ENCODE results near the gene KAT2B. TPM values are rescaled to one million over a fixed set of nuclear protein-coding genes. Genes with fewer than 3 reads are reported as not detected.

KAT2B gene
- total and polyA plus RNA-seq, 4 donors = 9.3 to 42.6 (median 17.3) TPM

DNA sequence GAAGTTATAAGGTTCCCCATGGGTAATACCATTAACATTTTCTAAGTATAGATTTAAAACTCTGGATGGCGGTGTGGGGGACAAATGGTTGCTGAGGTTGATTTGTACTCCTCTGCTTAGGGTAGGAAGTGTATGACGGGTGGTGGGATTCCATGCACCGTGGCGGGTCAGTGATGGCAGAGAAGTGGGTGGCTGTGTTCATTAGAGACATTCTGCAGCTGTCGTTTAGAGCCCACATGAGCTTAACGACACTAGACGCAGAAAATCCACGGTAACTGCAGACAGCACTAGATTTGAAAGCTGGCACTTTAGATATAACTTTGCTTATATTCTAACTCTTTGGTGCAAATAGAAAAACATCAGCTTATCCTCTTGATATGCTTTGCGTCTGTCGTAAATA, 108.2 kb downstream of the KAT2B start:
- ATAC-seq (ENCODE audit: insufficient read depth, low FRiP score) (no peak), DNase-seq (peak in 2 of 3 donors; percentile 38)
- Histone ChIP-seq H3K4me3 (no peak overlapping the region), H3K27ac (ENCODE audit: low read depth in 1 of 2, low read length in 1 of 2) (no peak overlapping the region), H3K27me3 (ENCODE audit: control insufficient read depth in 3 of 3, insufficient read depth in 3 of 3, low read length in 2 of 3) (no peaks in the 10 kb centered on the region), H3K9ac (ENCODE audit: insufficient read depth in 1 of 2, low read length in 2 of 2) (no peak overlapping the region), H3K9me3 (ENCODE audit: control insufficient read depth in 4 of 4, insufficient read depth in 3 of 4, low read length in 3 of 4) (no peaks in the 10 kb centered on the region), H3K4me1 (ENCODE audit: control insufficient read depth in 5 of 5, insufficient read depth in 5 of 5, low read length in 5 of 5) (peaks cover 0 to 36% (median 4%) of the 10 kb centered on the region in 5 donors), H3K36me3 (ENCODE audit: control insufficient read depth in 4 of 4, insufficient read depth in 4 of 4, low read length in 4 of 4) (peaks cover 0 to 18% (median 3%) of the 10 kb centered on the region in 4 donors)
- TF ChIP-seq CTCF (IDR thresholded peaks at IDR 0.05; ENCODE audit: control extremely low read depth, extremely low read depth) = no peak
- 85 to 90% methylated on average over 10 of the region's 10 CpGs for WGBS, 2 donors

DNA sequence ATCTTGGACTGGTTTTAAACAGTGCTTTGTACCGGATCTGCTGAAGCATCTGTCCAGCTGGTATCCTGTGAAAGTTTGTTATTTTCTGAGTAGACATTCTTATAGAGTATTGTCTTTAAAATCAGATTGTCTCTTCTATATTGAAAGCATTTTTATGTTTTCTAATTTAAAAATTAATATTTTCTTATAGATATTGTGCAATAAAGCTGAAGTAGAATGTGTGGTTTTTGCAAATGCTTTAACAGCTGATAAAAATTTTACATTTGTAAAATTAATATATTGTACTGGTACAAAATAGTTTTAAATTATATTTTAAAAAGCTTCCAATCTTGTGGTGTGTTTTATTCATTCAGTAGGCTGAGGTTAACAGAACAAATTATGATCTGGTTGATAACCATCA, 113.8 kb downstream of the KAT2B start:
- Histone ChIP-seq H3K36me3 (ENCODE audit: control insufficient read depth in 4 of 4, insufficient read depth in 4 of 4, low read length in 4 of 4) (peaks cover 0 to 6% (median 3%) of the 10 kb centered on the region in 4 donors), H3K9me3 (ENCODE audit: control insufficient read depth in 4 of 4, insufficient read depth in 3 of 4, low read length in 3 of 4) (no peaks in the 10 kb centered on the region)

DNA sequence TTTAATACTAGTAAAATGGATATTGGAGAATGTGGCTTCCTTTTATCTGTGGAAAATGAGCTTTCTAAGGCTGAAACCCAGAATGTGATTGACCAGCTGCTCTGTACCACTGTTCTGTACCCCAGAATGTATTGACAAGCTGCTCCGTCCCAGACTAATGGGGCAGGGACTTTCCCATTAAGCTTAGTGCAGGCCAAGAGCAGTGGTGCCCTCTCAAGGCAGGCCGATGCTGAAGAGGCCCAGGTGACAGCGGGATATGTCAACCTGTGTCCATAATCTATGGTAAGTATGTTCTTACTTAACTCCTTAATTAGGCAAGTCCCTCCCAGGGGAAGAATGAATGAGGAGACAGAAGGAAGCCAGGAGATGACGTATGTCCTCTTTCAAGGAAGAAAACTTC, 114.7 kb downstream of the KAT2B start:
- Histone ChIP-seq H3K27me3 (ENCODE audit: control insufficient read depth in 3 of 3, insufficient read depth in 3 of 3, low read length in 2 of 3) (no peaks in the 10 kb centered on the region), H3K9me3 (ENCODE audit: control insufficient read depth in 4 of 4, insufficient read depth in 3 of 4, low read length in 3 of 4) (no peaks in the 10 kb centered on the region), H3K4me1 (ENCODE audit: control insufficient read depth in 5 of 5, insufficient read depth in 5 of 5, low read length in 5 of 5) (no peaks in the 10 kb centered on the region), H3K27ac (ENCODE audit: low read depth in 1 of 2, low read length in 1 of 2) (no peak overlapping the region), H3K4me3 (no peak overlapping the region), H3K9ac (ENCODE audit: insufficient read depth in 1 of 2, low read length in 2 of 2) (no peak overlapping the region), H3K36me3 (ENCODE audit: control insufficient read depth in 4 of 4, insufficient read depth in 4 of 4, low read length in 4 of 4) (peaks cover 0 to 5% (median 2%) of the 10 kb centered on the region in 4 donors)
- TF ChIP-seq CTCF (IDR thresholded peaks at IDR 0.05; ENCODE audit: control extremely low read depth, extremely low read depth) = no peak
- DNase-seq = no peak
- 90 to 95% methylated on average over 4 of the region's 4 CpGs for WGBS, 2 donors
- ATAC-seq (ENCODE audit: insufficient read depth, low FRiP score) = no peak

More for the DNA sequence above, 113.8 kb downstream of the KAT2B start:
- ATAC-seq (ENCODE audit: insufficient read depth, low FRiP score) (no peak), DNase-seq (no peak)
- TF ChIP-seq CTCF (IDR thresholded peaks at IDR 0.05; ENCODE audit: control extremely low read depth, extremely low read depth) = no peak
- WGBS, 2 donors = 95 to 96% methylated on average over 1 of the region's 1 CpG
- H3K4me3 ChIP-seq = no peak overlapping the region
- H3K27ac ChIP-seq (ENCODE audit: low read depth in 1 of 2, low read length in 1 of 2) = no peak overlapping the region
- H3K4me1 ChIP-seq (ENCODE audit: control insufficient read depth in 5 of 5, insufficient read depth in 5 of 5, low read length in 5 of 5) = peaks cover 0 to 1% (median 0%) of the 10 kb centered on the region in 5 donors
- no peaks in the 10 kb centered on the region for H3K27me3 ChIP-seq (ENCODE audit: control insufficient read depth in 3 of 3, insufficient read depth in 3 of 3, low read length in 2 of 3)
- H3K9ac ChIP-seq (ENCODE audit: insufficient read depth in 1 of 2, low read length in 2 of 2) = no peak overlapping the region

GRCh38 chr3:20160230-20160629, 120.0 kb downstream of the KAT2B start:
- Histone ChIP-seq H3K27ac (ENCODE audit: low read depth in 1 of 2, low read length in 1 of 2) (no peak overlapping the region), H3K4me1 (ENCODE audit: control insufficient read depth in 5 of 5, insufficient read depth in 5 of 5, low read length in 5 of 5) (peaks cover 0 to 4% (median 0%) of the 10 kb centered on the region in 5 donors), H3K36me3 (ENCODE audit: control insufficient read depth in 4 of 4, insufficient read depth in 4 of 4, low read length in 4 of 4) (peaks cover 0 to 2% (median 0%) of the 10 kb centered on the region in 4 donors), H3K27me3 (ENCODE audit: control insufficient read depth in 3 of 3, insufficient read depth in 3 of 3, low read length in 2 of 3) (no peaks in the 10 kb centered on the region), H3K9me3 (ENCODE audit: control insufficient read depth in 4 of 4, insufficient read depth in 3 of 4, low read length in 3 of 4) (no peaks in the 10 kb centered on the region), H3K4me3 (no peak overlapping the region), H3K9ac (ENCODE audit: insufficient read depth in 1 of 2, low read length in 2 of 2) (no peak overlapping the region)
- DNase-seq = no peak
- TF ChIP-seq CTCF (IDR thresholded peaks at IDR 0.05; ENCODE audit: control extremely low read depth, extremely low read depth) = no peak
- ATAC-seq (ENCODE audit: insufficient read depth, low FRiP score) = no peak
